GM18511 (cell line): Measurements from ENCODE around the gene RBMS1.

Experiments
- ATAC-seq: cut with Tn5 transposase; IDR thresholded peaks from one replicate; pipeline ENCODE4 v1.9.1; 2021; ENCODE audit warnings: mild to moderate bottlenecking, moderate library complexity; ENCODE audit not compliant: unreplicated experiment

Gene RBMS1

GRCh38 chr2:160337728-160338127 is 155.9 kb downstream of the RBMS1 start:
- no peak for ATAC-seq

DNA sequence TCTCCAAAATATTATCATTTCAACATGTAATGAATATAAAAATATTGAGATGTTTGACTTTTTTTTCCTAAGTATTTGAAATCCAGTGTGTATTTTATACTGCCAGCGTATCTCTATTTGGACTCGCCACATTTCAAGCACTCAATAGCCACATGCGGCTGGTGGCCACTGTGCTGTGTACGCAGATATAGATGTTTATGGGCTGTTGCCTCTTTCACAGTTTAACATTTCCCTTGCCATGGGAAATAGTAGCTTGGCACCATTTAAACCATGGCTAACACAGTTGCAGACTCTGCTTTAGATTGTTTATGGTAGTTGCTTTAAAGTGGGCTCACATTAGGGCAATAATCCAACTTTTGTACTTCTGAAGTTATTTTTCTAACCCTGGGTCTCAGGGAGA is 157.0 kb downstream of the RBMS1 start:
- ATAC-seq: no peak

DNA sequence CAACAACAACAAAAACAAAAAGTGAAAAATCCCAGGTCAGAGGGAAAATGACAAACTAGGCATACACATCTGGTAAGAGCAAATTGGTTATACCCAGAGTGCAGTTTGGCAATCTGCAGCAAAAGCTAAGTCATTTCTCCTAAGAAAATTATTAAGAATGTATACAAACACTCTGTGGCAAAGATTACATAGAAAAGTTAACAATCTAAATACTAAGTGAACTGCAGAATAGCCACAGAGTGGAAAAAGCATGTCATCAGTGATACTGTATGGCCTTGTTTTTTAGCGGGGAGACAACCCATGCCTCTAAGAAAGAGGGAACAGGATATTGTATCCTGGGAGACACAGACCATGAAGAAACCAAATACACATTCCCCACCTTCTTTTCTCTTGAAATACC is 157.5 kb downstream of the RBMS1 start:
- no peak for ATAC-seq

DNA sequence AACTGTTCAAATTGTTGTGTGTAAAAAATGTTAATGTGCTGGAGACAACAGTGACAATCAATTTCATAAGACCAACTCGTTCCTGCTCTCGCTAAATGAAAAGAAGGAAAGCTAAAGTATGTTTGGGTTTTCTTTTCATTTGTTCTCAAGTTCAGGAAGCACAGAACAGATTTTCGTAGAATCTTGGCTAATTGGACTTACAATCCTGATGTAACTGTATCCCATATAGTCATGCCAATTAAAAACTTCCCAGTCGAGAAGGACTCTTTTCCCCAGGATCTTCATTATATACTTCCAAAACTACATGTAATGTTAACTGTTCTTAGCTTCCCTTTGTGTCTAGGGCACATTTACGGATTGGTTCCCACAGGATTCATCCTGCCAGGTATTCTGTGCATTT is 158.2 kb downstream of the RBMS1 start:
- no peak for ATAC-seq

- ATAC-seq: no peak
These were observed 159.4 kb downstream of the RBMS1 start for GRCh38 chr2:160334028-160334741.

DNA sequence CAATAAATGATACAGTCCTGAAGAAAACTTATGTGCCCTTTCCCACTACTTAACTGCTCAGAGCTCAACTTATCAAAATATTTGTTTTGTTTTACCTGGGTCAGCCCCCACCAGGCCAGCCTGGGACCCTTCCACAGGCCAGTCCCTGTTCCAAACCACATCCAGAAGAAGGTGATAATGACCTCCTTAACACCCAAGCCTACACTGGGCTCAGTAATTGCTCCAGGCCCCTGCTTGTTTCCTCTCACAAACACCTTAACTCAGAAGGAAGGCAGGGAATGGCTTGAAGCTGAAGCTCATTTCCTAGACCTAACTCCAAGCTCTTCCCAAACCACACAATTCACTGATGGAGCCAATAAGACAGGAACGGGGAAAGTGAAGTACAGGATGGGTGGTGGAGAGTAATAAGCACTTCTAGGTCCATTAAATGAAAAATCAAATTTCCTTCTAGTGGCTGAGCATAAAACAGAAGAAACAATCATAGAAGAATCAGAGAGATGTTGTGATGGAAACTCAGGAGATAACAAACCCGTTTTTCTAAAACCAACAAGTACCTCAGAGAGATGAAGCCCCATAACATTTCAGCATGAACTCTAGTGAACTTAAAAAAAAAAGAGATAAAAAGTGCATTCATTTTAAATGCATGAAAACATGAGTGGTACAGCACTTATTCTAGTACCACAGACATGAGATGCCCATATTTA is 160.1 kb downstream of the RBMS1 start:
- no peak for ATAC-seq

DNA sequence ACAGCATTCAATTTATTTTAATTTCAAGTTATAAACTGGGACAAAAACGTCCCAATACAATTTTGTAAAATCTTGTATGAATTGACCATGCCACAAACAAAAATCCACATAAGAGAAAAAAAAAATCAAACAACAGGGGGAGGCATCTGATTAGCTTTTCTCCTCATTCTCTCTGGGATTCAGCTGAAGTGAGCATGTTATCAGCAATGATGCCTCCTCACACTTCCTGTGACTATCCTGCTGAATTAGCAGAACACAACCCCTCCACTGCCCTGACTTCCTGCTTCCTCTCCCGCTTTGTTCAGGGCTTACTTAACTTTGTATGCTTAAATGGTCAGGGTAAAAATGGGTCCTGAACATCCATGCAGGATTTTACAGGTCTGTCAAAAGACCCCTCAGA is 161.3 kb downstream of the RBMS1 start:
- ATAC-seq: no peak

- ATAC-seq: no peak
These were observed 162.2 kb downstream of the RBMS1 start for GRCh38 chr2:160331258-160332025.

GRCh38 chr2:160328811-160329527 is 164.6 kb downstream of the RBMS1 start:
- no peak for ATAC-seq

- no peak for ATAC-seq
These were observed 166.8 kb downstream of the RBMS1 start for GRCh38 chr2:160326786-160327185.

- no peak for ATAC-seq
These were observed 168.2 kb downstream of the RBMS1 start for GRCh38 chr2:160325418-160325817.

GRCh38 chr2:160324917-160325316 is 168.7 kb downstream of the RBMS1 start:
- ATAC-seq: no peak

- ATAC-seq: peak; percentile 63
These were observed 169.3 kb downstream of the RBMS1 start for GRCh38 chr2:160324161-160324800.

- ATAC-seq: no peak
These were observed 171.3 kb downstream of the RBMS1 start for GRCh38 chr2:160322320-160322719.

- ATAC-seq: no peak
These were observed 172.6 kb downstream of the RBMS1 start for GRCh38 chr2:160321006-160321405.

DNA sequence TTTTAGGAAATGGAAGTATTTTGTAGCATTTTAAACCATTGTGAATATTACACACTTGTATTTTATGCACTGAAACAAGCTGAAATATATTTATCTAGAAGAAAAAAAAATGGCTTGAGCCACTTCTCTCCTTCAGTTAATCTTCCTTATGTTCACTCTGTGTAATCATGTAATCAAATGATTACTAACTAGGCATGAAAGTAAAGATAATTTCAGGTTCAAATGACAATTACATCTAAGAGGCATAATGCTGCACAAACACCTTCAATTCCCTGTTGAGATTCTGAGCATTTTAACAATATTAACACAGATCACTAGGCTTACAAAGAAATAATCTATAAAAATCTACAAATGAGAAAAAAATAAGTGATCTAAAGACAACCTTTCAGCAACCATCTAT is 173.9 kb downstream of the RBMS1 start:
- ATAC-seq: no peak

- ATAC-seq: no peak
These were observed 175.4 kb downstream of the RBMS1 start for GRCh38 chr2:160318218-160318617.

DNA sequence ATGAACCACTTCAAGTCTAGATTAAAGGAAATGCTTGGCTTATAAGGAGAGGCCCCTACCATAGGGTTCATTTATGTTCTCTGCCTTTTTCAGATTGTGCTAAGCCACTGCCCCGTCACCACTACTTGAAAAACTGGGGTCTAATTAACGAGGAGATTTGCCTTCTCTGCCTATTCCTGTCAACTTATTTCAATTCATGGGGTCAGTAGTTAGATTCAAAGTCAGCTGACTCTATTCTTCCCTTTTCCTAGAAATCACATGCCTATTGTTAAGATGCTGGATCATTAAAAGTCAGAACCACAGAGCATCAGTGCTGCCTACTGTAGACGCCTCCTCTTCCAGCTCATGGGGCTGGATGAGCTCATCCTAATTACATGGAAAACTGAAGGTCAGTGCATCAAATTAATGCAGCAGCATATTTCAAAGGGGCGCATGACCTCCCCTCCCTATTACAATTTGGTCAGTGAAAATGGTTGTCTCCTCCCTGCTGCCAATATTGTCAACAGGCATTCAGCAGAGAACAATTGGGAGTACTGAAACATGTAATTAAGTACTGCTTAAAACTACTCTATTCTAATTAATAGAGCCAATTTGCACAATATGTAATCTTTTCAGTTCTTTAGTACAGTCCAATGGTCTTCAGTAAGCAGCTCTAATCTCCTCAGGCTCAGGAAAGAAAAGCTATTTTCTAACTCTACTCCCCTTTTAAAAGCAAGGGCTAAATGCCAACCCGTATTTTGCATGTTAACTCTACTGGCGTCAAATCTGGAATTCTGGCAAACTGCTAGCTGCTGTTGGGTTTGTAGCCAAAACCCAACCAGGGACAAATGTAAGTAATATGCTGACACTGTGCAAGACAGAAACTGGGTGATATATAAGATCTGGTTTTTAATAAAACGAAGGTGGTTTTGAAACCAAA is 176.2 kb downstream of the RBMS1 start:
- ATAC-seq: no peak

DNA sequence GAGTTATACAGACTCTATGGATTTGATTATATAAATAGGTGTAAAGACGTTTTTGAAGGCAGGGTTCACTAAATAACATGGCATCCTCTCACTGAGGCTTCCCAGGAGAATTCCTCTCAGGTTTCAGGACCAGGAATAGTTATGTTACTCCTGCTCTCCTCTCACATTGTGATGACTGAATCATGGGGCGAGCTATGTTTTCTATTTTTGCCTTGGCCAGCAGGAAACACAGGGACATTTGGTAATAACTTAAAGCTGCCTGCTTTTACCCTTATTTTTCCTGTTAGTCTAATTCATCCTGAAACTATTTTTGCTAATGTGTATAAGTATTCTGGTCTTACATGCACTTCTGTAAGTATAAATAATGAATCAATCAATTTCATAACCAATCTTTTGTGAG is 178.3 kb downstream of the RBMS1 start:
- ATAC-seq: no peak
